NCI-H2196 (cell line): ENCODE measurements around the gene GABBR2.

Experiments
- DNase-seq: peaks from one replicate; lab custom pipeline; 2025; ENCODE audit not compliant: unreplicated experiment; lab: John Stamatoyannopoulos, UW

GABBR2 gene

GRCh38 chr9:98708933-98709911 is at the start of gene GABBR2:
Gene GABBR2 (minus strand): TSS chr9:98708935. CDS start chr9:98708737, 198 bp downstream.
- DNase-seq = no peak

GRCh38 chr9:98755006-98755618 is 46.4 kb upstream of the GABBR2 start:
- DNase-seq = no peak

- no peak for DNase-seq
Measured at GRCh38 chr9:98751210-98751609, 42.5 kb upstream of the GABBR2 start.

- no peak for DNase-seq
Measured at GRCh38 chr9:98750364-98751060, 41.8 kb upstream of the GABBR2 start.

GRCh38 chr9:98747476-98747875 is 38.7 kb upstream of the GABBR2 start:
- no peak for DNase-seq

GRCh38 chr9:98745470-98745869 is 36.7 kb upstream of the GABBR2 start:
- no peak for DNase-seq

- no peak for DNase-seq
Measured at GRCh38 chr9:98743818-98744611, 35.3 kb upstream of the GABBR2 start.

GRCh38 chr9:98743329-98743728 is 34.6 kb upstream of the GABBR2 start:
- no peak for DNase-seq

GRCh38 chr9:98742325-98743280 is 33.9 kb upstream of the GABBR2 start:
- DNase-seq = no peak

GRCh38 chr9:98740226-98740881 is 31.6 kb upstream of the GABBR2 start:
- no peak for DNase-seq

- DNase-seq = no peak
Measured at GRCh38 chr9:98738741-98739140, 30.0 kb upstream of the GABBR2 start.

- DNase-seq = no peak
Measured at GRCh38 chr9:98736226-98736625, 27.5 kb upstream of the GABBR2 start.

GRCh38 chr9:98732801-98733200 is 24.1 kb upstream of the GABBR2 start:
- DNase-seq = no peak

GRCh38 chr9:98732091-98732490 is 23.4 kb upstream of the GABBR2 start:
- DNase-seq = no peak

- DNase-seq = no peak
Measured at GRCh38 chr9:98730871-98731270, 22.1 kb upstream of the GABBR2 start.

- DNase-seq = no peak
Measured at GRCh38 chr9:98728500-98728899, 19.8 kb upstream of the GABBR2 start.

- no peak for DNase-seq
Measured at GRCh38 chr9:98727428-98727827, 18.7 kb upstream of the GABBR2 start.

GRCh38 chr9:98726735-98727134 is 18.0 kb upstream of the GABBR2 start:
- no peak for DNase-seq
